Measurements from ENCODE around the gene ZGPAT.
A peak's percentile ranks its signal among the peaks of the same experiment; 100 is the strongest.

ZGPAT gene

DNA sequence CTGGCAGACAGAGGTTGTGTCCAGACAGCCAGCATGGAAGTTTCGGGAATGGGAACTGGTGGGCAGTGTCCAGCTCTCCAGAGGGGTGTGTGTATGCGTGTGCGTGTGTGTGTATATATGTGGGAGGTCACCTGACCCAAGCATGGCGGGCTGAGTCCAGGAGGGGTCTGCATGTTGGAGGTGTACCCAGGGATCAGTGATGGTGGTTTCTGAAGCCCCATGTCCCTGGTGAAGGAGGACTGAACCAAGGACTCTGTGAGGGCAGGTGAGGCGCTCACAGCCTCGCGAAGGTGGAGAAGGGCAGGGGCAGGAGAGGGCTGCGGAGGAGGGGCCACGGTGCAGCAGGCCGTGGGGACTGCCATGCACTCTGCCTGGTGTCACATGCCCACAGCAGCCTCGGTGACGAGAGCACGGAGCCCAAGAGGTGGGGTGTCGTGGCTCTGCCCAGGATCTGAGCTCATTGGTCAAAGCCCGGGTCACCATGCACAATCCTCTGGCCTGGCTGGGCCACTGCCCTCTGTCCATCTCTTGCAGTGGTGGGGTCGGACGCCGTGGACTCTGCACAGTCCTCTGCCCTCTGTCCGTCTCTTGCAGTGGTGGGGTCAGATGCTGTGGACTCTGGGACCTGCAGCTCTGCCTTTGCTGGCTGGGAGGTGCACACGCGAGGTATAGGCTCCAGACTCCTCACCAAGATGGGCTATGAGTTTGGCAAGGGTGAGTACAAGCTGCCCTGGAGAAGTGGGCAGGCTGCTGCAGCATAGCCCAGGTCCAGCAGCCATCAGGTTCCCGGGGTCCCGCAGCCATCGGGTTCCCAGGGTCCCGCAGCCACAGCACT, 26.5 kb downstream of the ZGPAT start:
- no peak for DNase-seq

DNA sequence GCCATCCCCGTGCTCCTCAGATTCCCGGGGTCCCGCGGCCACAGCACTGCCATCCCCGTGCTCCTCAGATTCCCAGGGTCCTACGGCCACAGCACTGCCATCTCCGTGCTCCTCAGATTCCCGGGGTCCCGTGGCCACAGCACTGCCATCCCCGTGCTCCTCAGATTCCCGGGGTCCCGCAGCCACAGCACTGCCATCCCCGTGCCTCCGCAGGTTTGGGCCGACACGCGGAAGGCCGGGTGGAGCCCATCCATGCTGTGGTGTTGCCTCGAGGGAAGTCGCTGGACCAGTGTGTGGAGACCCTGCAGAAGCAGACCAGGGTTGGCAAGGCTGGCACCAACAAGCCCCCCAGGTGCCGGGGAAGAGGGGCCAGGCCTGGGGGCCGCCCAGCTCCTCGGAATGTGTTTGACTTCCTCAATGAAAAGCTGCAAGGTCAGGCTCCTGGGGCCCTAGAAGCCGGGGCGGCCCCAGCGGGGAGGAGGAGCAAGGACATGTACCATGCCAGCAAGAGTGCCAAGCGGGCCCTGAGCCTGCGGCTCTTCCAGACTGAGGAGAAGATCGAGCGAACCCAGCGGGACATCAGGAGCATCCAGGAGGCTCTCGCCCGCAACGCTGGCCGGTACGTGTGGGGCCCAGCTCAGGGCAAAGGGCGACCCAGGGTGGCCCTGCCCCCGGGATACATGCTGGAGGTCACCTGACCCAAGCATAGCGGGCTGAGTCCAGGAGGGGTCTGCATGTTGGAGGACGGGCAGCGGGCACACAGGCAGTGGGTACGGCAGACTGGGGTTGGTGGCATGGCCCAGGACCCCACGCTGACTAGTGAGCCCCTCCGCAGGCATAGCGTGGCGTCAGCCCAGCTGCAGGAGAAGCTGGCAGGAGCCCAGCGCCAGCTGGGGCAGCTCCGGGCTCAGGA, 27.4 kb downstream of the ZGPAT start:
- DNase-seq: no peak

DNA sequence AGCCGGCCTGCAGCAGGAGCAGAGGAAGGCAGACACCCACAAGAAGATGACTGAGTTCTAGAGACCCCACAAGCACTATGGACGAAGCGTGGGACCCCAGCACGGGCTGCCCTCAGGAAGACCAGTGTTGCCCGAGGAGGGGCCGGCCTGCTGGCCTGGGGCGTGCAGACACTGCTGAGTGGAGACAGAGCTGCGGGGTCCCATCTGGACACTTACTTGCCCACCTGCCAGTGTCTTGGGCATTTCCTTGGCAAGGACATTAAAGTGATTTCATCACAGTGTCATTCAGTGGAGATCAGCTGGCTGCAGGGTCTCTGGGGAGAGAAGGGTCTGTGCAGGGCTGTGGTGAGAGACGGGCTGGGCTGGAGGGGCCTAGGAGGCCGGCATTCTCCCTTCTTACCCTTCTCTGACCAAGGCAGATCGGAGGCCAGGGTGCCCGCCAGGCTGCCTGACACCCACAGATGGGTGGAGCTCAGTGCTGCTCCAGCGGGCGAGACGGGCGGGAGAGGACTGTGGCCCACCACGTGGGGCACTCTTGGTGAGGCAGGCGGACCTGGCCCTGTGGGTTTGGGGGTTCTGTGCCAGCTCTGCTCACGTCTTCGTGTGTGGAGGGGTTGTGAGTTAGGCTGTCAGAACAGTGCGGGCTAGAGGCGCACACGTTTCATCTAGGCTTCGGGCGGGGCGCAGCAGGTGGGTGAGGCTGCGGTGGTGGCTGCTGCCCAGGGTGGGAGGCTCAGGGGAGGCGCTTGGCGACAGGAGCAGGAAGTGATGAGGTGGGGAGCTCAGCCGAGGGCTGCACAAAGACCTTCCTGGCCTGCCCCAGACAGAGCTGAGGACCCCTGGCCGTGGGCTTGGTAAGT, 28.2 kb downstream of the ZGPAT start, which contains the start of gene LIME1:
Gene LIME1, plus strand, starts transcription at position 806 of the 860 bp plus-strand sequence. CDS start 886 bp downstream, outside the sequence.
- peak in 1 of 2 donors; percentile 12 for DNase-seq

DNA sequence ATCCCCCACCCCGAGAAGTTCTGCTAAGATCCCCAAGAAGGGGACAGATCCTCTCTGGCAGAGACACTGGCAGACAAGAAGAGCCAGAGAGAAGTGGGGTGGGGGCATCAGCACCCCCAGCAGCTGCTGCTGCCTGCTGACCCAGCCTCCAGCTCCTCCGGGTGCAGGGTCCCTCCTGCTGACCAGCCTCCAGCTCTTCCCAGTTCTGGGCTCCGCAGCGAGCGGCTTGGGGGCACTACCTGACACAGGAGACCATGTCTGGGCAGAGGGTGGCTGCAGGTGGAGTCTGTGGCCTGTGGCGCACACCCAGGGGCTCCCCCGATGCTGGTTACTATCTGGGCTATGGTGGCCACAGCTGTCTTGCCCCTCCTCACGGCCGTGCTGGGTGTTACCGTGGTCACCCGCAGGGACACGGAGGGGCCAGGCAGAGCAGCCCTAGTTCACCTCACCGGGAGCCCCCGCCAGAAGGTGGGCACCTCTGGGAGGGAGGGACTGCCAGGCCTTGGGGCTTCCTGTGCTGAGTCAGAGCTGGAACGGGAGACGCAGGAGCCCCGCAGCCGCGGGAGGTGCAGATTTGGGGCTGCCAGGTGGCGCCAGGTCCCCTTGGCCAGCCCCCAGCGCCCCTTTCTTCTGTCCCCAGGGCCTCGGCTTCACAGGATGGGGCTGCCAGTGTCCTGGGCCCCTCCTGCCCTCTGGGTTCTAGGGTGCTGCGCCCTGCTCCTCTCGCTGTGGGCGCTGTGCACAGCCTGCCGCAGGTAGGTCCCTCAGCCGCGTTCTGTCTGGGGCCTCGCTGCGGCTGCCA, 29.3 kb downstream of the ZGPAT start:
- no peak for DNase-seq

DNA sequence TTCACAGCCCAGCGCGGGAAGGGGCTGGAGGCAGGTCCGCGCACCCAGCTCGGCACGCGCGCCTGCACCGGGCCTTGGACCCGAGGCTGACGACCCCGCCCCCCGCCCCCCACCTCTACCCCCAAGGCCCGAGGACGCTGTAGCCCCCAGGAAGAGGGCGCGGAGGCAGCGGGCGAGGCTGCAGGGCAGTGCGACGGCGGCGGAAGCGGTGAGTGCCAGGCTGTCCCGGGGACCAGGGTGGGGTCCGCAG, 29.8 kb downstream of the ZGPAT start:
- no peak for DNase-seq

DNA sequence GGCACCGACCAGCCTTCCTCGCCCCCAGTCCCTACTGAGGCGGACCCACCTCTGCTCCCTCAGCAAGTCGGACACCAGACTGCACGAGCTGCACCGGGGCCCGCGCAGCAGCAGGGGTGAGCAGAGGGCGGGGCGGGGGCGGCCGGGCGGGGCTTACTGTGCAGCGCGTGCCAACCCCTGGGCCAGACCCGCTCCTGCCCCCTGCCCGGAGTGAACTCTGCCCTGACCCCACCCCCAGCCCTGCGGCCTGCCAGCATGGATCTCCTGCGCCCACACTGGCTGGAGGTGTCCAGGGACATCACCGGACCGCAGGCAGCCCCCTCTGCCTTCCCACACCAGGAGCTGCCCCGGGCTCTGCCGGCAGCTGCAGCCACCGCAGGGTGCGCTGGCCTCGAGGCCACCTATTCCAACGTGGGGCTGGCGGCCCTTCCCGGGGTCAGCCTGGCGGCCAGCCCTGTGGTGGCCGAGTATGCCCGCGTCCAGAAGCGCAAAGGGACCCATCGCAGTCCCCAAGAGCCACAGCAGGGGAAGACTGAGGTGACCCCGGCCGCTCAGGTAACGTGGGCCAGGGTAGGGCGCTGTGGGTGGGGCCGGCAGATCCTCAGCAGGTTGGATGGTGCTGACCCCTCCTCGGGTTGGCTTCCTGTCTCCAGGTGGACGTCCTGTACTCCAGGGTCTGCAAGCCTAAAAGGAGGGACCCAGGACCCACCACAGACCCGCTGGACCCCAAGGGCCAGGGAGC, 30.3 kb downstream of the ZGPAT start:
- no peak for DNase-seq

DNA sequence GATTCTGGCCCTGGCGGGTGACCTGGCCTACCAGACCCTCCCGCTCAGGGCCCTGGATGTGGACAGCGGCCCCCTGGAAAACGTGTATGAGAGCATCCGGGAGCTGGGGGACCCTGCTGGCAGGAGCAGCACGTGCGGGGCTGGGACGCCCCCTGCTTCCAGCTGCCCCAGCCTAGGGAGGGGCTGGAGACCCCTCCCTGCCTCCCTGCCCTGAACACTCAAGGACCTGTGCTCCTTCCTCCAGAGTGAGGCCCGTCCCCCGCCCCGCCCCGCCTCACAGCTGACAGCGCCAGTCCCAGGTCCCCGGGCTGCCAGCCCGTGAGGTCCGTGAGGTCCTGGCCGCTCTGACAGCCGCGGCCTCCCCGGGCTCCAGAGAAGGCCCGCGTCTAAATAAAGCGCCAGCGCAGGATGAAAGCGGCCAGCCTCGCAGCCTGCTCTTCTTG, 30.9 kb downstream of the ZGPAT start:
- peak in 1 of 2 donors; percentile 7 for DNase-seq

DNA sequence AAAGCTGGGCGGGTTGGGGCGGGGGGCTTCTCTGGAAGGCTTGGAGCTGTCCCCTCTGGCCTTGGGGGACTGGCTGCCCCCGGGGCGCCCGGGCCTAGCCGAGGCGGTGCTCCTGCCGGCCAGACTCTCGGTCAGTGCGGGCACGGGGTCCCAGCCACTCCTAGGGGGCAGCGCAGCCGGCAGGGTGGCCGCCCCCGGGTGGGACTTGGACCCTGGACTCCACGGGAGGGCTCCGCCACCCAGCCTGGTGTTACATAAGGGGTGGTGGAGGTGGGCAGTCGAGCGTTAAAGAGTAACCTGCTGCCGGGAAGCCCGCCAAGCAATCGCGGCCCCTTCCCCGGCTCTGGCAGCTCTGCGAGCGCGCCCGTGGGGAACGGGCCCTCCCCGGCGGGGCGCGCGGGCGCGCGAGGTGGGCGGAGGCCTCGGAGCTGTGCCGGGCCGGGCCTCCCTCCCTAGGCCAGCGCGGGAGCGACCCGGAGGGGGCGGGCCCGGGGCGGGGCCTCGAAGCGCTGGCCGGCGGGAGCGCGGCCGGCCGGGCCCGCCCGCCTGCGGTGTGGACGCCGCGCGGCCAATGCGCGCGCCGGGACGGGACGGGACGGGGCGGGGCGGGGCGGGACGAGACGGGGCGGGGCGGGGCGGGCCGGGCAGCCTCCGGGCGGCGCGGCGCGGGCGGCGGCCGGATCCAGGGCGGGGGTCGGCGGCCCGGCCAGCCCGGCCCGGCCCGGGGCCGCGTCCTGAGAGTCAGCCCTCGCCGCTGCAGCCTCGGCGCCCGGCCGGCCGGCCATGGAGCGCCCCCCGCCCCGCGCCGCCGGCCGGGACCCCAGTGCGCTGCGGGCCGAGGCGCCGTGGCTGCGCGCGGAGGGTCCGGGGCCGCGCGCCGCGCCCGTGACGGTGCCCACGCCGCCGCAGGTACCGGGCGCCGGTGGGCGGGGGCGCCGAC, 31.6 kb downstream of the ZGPAT start, which contains the start of gene SLC2A4RG:
Gene SLC2A4RG, plus strand, starts transcription at position 647 of the 940 bp plus-strand sequence. Its CDS starts 137 bp downstream, at position 784.
- DNase-seq: peak; percentile 70 to 83

DNA sequence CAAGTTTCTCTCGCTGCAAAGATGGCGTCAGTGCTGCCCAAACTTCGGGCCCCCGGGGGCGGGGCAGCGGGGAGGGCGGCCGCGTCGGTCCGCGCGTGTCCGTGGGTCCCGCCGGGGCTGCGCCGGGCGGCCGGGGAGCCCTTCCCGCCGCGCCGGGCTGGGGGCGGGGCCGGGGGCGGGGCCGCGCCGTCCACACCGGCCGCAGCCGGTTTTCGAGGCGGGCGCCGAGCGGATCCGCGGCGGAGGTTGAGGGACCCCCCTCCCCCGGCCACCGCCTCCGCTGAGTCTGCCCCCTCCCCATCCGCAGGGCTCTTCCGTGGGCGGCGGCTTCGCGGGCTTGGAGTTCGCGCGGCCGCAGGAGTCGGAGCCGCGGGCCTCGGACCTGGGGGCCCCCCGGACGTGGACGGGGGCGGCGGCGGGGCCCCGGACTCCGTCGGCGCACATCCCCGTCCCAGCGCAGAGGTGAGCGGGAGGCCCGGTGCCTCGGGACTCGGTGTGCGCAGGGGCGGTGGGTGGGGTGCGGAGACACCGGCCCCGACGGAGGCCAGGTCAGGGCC, 32.3 kb downstream of the ZGPAT start:
- DNase-seq: peak in 1 of 2 donors; percentile 23

DNA sequence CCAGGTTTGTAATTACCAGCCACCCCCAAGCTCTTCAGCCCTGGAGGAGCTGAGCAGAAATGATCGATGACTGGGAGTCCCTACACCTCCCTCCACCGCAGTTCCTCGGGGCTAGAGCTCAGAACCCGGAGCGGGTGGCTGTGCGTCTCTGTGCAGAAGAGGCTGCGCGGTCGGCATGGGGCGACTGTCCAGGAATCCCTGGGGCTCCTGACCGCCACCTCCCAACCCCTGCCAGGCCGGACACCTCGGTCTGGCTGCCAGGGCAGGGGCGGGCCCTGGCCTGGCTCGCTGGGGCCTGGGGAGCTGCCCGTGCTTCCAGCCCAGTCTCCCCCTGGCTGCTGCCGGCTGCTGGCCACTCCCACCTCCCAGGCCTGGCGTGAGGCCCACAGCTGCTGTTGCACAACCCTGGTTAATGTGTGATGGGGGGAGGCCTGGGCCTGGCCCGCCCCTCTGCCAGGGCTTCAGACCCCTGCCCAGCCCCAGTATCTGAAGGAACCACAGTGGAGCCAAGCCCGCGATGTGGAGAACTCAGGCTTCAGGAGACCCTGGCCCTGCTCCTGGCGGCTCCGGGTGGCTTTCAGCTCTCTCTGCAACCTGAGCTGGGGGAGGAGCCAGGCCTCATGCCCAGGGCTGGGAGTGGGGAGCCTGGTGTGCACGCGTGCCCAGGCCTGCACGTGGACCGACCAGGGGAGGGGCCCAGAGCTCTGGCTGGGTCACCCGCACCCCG, 33.0 kb downstream of the ZGPAT start:
- DNase-seq: peak; percentile 28 to 48

DNA sequence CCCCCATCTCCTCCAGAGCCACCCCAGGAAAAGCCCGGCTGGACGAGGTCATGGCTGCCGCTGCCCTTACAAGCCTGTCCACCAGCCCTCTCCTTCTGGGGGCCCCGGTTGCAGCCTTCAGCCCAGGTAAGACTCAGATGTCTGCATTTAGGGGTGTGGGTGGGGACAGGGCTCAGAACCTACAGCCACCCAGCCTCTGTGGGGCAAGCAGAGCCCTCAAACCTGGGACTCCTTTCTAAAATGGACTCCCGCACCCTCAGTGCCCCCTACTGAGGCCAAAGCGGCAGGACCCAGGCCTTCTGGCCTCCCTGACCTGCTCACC, 33.5 kb downstream of the ZGPAT start:
- no peak for DNase-seq

DNA sequence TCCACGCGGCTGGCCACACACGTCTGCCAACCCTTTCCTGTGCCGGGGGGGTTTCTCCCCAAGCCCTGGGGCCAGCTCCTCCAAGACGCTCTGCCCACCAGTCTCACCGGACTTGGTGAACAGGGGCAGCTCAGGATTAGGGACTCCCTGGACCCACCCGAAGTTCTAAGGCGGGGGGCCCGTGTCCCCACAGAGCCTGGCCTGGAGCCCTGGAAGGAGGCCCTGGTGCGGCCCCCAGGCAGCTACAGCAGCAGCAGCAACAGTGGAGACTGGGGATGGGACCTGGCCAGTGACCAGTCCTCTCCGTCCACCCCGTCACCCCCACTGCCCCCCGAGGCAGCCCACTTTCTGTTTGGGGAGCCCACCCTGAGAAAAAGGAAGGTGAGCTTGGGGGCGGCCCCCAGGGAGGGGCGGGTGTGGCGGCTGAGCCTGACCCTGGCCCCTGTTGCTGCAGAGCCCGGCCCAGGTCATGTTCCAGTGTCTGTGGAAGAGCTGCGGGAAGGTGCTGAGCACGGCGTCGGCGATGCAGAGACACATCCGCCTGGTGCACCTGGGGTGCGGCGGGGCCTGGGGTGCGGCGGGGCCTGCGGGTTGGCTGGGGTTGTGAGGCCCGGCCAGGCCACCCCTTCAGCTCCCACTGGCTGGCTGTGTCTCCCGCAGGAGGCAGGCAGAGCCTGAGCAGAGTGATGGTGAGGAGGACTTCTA, 34.0 kb downstream of the ZGPAT start:
- DNase-seq: no peak

DNA sequence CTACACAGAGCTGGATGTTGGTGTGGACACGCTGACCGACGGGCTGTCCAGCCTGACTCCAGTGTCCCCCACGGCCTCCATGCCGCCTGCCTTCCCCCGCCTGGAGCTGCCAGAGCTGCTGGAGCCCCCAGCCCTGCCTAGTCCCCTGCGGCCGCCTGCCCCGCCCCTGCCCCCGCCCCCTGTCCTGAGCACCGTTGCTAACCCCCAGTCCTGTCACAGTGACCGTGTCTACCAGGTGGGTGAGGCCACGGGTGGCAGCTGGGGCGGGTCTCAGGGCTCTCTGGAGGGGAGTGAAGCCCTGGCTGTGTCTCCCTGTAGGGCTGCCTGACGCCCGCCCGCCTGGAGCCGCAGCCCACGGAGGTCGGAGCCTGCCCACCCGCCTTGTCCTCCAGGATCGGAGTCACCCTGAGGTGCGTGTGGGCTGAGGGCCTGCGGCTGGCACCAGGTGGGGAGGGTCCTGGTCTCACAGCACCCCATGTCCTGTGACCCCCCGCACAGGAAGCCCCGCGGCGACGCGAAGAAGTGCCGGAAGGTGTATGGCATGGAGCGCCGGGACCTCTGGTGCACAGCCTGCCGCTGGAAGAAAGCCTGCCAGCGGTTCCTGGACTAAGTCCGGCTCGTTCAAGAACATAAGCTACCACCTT, 34.7 kb downstream of the ZGPAT start:
- DNase-seq: no peak

DNA sequence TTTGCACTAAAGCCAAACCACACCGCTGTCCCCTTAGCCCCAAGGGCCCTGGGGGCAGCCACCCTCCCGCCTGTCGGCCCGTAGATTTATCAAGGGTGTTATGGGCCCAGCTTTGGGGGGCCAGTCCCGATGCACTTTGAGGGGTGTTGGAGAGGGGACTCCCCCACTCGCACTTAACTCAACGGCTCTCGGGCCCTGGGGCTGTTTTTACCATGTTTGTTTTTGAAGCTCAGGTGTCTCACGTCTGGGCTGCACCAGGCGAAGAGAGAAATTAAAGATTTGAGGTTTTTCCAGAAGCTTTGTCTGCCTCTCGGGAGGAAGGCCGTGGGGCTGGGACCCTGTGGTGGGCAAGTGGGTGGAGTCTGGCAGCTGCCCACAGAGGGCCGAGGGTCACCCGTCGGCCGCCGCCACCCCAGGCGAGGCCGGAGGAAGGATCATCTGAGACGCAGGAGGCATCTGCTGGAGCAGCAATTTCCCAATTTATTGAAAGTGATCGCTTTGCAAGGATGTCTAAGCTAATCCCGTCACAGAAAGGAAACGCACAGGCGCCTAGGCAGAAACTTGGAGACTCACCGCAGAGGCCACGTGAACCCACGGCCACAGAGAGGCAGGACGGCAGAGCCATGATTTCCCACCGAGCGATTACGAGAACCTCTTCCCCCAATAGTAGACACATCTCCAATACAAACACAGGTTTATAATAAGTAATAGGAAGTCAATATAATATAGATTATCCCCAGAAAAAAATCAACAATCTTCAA, 35.6 kb downstream of the ZGPAT start:
- DNase-seq: no peak

DNA sequence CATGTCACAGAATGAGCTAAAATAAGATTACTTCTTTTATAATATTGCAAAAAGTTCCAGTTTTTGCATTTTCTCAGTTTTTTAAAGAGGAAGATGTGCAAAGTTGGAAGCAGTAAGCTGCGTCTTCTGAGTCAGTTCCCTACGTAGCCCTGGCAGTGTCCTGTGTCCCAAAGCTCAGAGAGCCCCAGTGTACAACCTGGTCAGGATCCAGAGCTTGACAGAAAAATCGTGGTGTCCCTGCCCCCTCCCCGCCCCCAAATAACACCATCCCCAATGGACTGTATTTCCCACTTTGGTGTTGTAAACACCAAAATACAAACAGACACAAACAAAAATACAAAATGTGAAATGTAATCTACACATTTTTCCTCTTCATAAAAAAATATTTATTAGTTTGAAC, 36.3 kb downstream of the ZGPAT start:
- no peak for DNase-seq

DNA sequence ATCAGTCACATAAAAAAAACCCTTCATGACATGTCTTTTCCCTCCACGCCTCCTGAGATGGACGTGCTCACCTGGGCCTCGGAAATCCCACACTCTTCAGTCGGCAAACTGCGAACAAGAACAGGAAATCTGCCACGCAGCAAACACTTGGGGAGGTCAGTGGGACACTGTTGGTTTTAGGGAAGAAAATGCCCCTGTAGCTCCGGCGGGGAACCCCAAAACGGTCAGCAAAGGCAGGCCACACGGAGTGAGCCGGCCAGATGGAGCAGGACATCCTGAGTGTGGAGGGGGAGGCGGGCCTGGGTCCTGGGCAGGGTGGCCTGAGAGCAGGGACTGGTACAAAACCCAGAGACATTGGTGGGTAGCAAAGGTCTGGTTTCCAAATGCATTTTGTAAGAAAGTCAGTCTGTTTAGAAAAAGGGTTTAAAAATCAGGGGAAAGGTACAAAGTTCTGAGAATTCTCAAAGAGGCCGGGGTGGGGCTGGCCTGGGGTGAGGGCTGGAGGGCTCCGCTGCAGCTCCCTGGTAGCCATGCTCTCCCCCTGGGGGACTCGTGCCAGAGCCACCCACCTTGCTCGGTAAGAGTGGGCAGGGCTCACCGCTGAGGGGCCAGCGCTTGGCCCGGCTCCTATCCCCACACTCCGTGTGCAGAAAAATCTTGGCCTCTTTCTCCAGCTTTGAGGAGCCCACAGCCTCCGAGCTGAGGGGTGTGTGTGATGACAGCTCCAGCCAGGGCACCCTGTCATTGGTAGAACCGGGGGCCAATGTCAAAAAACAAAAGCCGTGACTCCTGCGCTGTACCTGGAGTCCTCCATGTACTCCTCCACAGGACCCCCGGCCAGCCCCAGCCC, 37.0 kb downstream of the ZGPAT start:
- DNase-seq: no peak

Measured in inflammatory macrophage treated with lipopolysaccharide for 1 hour (primary cell).